ENCODE results near the gene NBPF1. TPM values are rescaled to one million over a fixed set of nuclear protein-coding genes. Genes with fewer than 3 reads are reported as not detected.
A peak's percentile ranks its signal among the peaks of the same experiment; 100 is the strongest.
"Not testable (repeated sequence)": the region's sequence is repeated elsewhere in the genome, so short reads cannot be mapped to it uniquely, and the experiment has no call there.

NBPF1 gene
- total RNA-seq, 1 donor from 2014 or later, result 69.9 TPM

DNA sequence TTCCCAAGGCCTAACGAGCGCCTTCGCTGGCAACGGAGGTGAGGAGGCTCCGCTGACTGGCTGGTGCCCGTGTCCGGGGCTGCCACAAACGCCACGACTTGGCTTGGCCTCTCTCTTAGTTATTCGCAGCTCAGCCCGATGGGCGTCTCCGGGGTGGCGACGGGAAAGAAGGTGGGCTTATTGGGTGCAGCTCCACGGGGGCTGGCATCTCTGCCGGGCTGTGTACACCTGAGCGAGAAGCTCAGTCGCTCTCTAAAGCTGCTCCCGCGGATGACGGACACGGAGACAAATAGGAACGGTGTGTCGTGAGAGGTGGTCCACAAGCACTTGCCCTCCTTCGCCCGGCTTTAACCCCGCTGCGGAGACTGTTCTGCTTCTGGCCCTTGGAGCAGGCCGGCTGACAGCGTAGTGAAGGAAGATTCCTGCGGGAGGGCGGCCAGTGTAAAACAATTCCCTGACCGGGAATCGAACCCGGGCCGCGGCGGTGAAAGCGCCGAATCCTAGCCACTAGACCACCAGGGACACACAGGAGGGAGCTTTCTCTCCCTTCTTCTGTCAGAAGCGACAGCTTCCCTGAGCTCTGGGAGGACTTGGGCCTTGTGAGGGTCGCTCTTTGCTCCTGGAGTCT lies 78.4 kb downstream of the NBPF1 start:
- not testable (repeated sequence) for H3K9me3 Mint-ChIP-seq; H3K4me1 ChIP-seq; H3K9ac ChIP-seq; H3K36me3 Mint-ChIP-seq; H3K79me2 ChIP-seq (ENCODE audit: low read depth); H3K9me3 ChIP-seq (ENCODE audit: low read depth); H4K20me1 ChIP-seq (ENCODE audit: low read depth); H3K27ac ChIP-seq; H3K36me3 ChIP-seq
- H3K27me3 Mint-ChIP-seq (ENCODE audit: insufficient read depth, low read depth), result peaks cover 24% of the 10 kb centered on the region
- H3K4me1 Mint-ChIP-seq, result peaks cover 14% of the 10 kb centered on the region
- peak overlapping the region; percentile 73 for H3K4me3 ChIP-seq
- H3K27ac Mint-ChIP-seq, result peak overlapping the region; percentile 70
- TF ChIP-seq EZH2phosphoT487 (IDR thresholded peaks at IDR 0.05), result peak; percentile 25
- H3K27me3 ChIP-seq, result peaks cover 48% of the 10 kb centered on the region
- H2AFZ ChIP-seq (replicated peaks), result peak overlapping the region; percentile 81
- peak; percentile 70 for DNase-seq (ENCODE audit: low spot score)
- H3K4me2 ChIP-seq, result peak overlapping the region; percentile 70
- peak overlapping the region; percentile 93 for H3K4me3 Mint-ChIP-seq
- peaks cover 20% of the 10 kb centered on the region for H3F3A ChIP-seq (ENCODE audit: low read depth)

DNA sequence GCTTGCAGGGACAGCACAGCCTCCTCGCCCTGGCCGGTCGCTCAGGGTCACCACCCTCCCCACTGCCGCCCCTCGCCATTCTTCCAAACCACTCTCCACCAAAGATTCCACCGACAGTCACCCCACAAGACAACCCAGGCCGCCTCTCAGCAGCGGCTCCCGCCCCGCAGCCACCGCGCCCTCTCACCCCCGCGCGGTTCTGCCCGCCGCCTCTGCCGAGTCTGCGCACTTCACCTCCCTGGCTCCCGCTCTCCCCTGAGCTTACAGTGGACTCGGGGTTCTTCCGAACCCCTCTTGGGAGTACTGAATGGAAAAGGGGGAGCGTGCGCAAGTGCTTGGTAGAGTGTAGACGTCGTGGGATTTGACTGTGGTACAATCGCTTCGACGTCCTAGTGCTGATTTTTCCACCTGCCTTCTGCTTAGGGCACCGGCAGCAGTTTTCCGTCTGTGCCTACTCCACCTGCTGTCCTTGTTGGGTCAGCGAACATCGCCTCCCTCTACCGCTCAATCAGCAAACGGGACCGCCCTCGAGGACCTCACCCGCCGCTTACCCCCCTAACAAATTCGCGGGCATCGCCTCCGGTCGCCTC lies 79.0 kb downstream of the NBPF1 start:
- H3K27ac ChIP-seq; H3K79me2 ChIP-seq (ENCODE audit: low read depth); H3K9ac ChIP-seq; H3K36me3 Mint-ChIP-seq; H3K9me3 ChIP-seq (ENCODE audit: low read depth); H3K9me3 Mint-ChIP-seq; H4K20me1 ChIP-seq (ENCODE audit: low read depth); H3K27ac Mint-ChIP-seq; H3K4me1 ChIP-seq; H3K36me3 ChIP-seq: not testable (repeated sequence)
- peak overlapping the region; percentile 73 for H3K4me3 ChIP-seq
- peak overlapping the region; percentile 70 for H3K4me2 ChIP-seq
- H2AFZ ChIP-seq (replicated peaks), result peak overlapping the region; percentile 30
- H3K27me3 Mint-ChIP-seq (ENCODE audit: insufficient read depth, low read depth), result peaks cover 24% of the 10 kb centered on the region
- peaks cover 20% of the 10 kb centered on the region for H3F3A ChIP-seq (ENCODE audit: low read depth)
- peaks cover 14% of the 10 kb centered on the region for H3K4me1 Mint-ChIP-seq
- DNase-seq (ENCODE audit: low spot score), result peak; percentile 33
- peaks cover 48% of the 10 kb centered on the region for H3K27me3 ChIP-seq
- H3K4me3 Mint-ChIP-seq, result peak overlapping the region; percentile 93

DNA sequence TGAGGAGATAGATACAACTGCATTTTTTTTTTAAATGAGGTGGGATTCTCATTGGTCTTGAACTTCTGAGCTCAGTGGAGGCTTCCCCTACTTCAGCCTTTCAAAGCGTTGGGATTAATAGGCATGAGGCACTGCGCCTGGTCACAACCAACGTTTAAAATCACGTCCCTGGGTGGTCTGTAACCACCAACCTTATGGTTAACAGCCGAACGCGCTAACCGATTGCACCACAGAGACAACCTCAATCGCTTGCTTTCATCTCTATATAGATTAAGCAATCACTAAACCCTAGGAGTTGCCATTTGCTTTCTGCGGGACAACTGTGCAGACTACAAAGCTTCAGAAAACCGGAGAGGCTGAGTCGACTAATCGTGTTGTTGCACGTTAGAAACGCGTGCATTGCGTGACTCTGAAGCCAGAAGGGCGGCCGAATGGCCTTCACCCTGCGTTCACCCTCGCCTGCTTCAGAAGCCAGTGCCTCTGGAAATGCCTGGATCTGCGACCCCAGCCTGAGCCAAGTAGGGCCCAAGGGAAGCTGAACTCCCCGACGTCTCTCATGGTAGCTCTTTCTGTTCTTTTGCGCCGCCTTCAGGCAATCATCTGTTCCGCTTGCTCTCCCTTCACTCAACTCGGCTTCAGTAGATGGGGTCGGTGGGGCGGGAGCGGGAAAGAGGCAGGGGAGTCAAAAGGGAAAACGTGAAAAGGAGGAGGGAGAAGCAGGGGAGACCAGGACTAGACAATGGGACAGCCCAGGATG lies 81.0 kb downstream of the NBPF1 start:
- peaks cover 48% of the 10 kb centered on the region for H3K27me3 ChIP-seq
- Mint-ChIP-seq H3K4me1 (peaks cover 14% of the 10 kb centered on the region), H3K27me3 (ENCODE audit: insufficient read depth, low read depth) (peaks cover 24% of the 10 kb centered on the region), H3K4me3 (peak overlapping the region; percentile 73)
- peak overlapping the region; percentile 12 for H3K4me3 ChIP-seq
- TF ChIP-seq, protein P1, sequence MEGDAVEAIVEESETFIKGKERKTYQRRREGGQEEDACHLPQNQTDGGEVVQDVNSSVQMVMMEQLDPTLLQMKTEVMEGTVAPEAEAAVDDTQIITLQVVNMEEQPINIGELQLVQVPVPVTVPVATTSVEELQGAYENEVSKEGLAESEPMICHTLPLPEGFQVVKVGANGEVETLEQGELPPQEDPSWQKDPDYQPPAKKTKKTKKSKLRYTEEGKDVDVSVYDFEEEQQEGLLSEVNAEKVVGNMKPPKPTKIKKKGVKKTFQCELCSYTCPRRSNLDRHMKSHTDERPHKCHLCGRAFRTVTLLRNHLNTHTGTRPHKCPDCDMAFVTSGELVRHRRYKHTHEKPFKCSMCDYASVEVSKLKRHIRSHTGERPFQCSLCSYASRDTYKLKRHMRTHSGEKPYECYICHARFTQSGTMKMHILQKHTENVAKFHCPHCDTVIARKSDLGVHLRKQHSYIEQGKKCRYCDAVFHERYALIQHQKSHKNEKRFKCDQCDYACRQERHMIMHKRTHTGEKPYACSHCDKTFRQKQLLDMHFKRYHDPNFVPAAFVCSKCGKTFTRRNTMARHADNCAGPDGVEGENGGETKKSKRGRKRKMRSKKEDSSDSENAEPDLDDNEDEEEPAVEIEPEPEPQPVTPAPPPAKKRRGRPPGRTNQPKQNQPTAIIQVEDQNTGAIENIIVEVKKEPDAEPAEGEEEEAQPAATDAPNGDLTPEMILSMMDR (IDR thresholded peaks at IDR 0.05), result peak; percentile 43
- peaks cover 20% of the 10 kb centered on the region for H3F3A ChIP-seq (ENCODE audit: low read depth)
- H3K4me2 ChIP-seq, result peak overlapping the region; percentile 40
- not testable (repeated sequence) for H3K27ac ChIP-seq; H3K9me3 Mint-ChIP-seq; H3K27ac Mint-ChIP-seq; H4K20me1 ChIP-seq (ENCODE audit: low read depth); H3K4me1 ChIP-seq; H3K9me3 ChIP-seq (ENCODE audit: low read depth); H3K79me2 ChIP-seq (ENCODE audit: low read depth); H3K9ac ChIP-seq; H3K36me3 ChIP-seq; H3K36me3 Mint-ChIP-seq; DNase-seq (ENCODE audit: low spot score)
- H2AFZ ChIP-seq (replicated peaks), result peak overlapping the region; percentile 46

DNA sequence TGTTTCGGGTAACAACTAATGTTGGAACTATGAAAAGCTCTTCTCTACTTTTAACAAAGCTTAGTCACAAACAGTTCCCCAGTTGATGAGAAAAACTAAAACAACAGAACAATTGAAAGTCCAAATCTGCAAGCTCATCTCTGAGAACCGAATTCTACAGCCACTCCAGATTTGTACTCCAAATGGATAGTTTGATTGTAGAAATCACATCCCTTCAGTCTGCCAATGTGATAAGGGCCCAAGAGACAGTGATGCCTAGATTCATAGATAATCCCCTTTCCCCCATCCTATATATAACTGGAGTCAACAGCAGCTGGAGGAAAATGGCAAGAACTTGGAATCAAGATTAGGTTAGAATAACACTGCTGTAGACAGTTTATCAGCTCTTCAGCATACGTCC lies 85.0 kb downstream of the NBPF1 start:
- not testable (repeated sequence) for H3K9ac ChIP-seq; H3K27ac Mint-ChIP-seq; H3K36me3 Mint-ChIP-seq; H3K79me2 ChIP-seq (ENCODE audit: low read depth); H3K9me3 Mint-ChIP-seq; H3F3A ChIP-seq (ENCODE audit: low read depth); DNase-seq (ENCODE audit: low spot score); H3K4me3 Mint-ChIP-seq; H3K4me1 ChIP-seq; H3K4me3 ChIP-seq; H3K27me3 Mint-ChIP-seq (ENCODE audit: insufficient read depth, low read depth); H3K9me3 ChIP-seq (ENCODE audit: low read depth); H2AFZ ChIP-seq (replicated peaks); H3K27ac ChIP-seq; H4K20me1 ChIP-seq (ENCODE audit: low read depth); H3K4me2 ChIP-seq; H3K36me3 ChIP-seq
- peaks cover 20% of the 10 kb centered on the region for H3K27me3 ChIP-seq
- peaks cover 10% of the 10 kb centered on the region for H3K4me1 Mint-ChIP-seq

DNA sequence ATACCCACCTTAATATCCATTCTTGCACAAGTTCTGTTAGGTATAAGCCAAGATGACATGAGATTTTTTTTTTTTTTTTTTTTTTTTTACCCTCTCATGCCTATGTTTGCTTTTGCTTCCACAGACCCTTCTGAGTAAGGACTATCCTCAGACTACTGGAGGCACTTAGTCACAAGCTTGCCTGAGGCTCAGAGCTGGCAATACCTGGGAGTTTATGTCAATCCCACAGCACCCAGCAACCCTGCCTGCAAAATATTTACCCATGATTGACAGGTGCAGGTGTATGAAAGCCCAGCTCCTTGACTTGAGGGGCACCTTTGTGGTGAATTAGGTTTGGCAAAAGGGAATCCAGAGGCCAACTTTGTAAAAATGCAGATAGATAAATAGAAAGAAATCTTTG lies 87.6 kb downstream of the NBPF1 start:
- H3K36me3 ChIP-seq; H3K27ac Mint-ChIP-seq; H3K4me2 ChIP-seq; H3K27me3 Mint-ChIP-seq (ENCODE audit: insufficient read depth, low read depth); DNase-seq (ENCODE audit: low spot score); H3K4me3 Mint-ChIP-seq; H3K79me2 ChIP-seq (ENCODE audit: low read depth); H3K4me3 ChIP-seq; H3K9me3 ChIP-seq (ENCODE audit: low read depth); H3K9ac ChIP-seq; H3K9me3 Mint-ChIP-seq; H3K4me1 Mint-ChIP-seq; H4K20me1 ChIP-seq (ENCODE audit: low read depth); H3K27ac ChIP-seq; H2AFZ ChIP-seq (replicated peaks); H3F3A ChIP-seq (ENCODE audit: low read depth); H3K36me3 Mint-ChIP-seq; H3K4me1 ChIP-seq: not testable (repeated sequence)
- H3K27me3 ChIP-seq, result peaks cover 26% of the 10 kb centered on the region

DNA sequence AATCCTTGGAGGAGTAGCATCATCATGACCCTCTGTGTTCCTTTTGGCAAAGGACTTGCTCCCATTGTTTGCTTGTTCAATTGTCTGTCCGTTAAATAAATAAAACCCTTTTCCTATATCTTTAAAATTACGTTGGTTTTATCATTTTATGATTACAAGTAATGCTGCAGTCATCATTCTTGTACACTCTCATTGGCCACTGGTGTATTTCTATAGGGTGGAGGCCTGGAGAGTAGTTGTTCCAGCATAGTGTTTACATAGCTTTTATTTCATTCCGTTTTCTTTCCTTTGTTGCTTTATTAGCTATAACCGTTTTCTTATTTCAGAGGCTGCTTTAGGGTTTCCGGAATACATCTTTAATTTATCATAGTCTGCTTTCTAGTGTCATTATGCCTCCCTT lies 91.7 kb downstream of the NBPF1 start:
- H3K4me1 Mint-ChIP-seq; H3K9me3 ChIP-seq (ENCODE audit: low read depth); H4K20me1 ChIP-seq (ENCODE audit: low read depth); H3K79me2 ChIP-seq (ENCODE audit: low read depth); H2AFZ ChIP-seq (replicated peaks); DNase-seq (ENCODE audit: low spot score); H3K36me3 Mint-ChIP-seq; H3K9me3 Mint-ChIP-seq; H3K4me1 ChIP-seq; H3K27ac Mint-ChIP-seq; H3K36me3 ChIP-seq; H3K4me3 Mint-ChIP-seq; H3K27ac ChIP-seq; H3K9ac ChIP-seq: not testable (repeated sequence)
- peaks cover 10% of the 10 kb centered on the region for H3F3A ChIP-seq (ENCODE audit: low read depth)
- peak overlapping the region; percentile 49 for H3K4me3 ChIP-seq
- peaks cover 43% of the 10 kb centered on the region for H3K27me3 ChIP-seq
- H3K4me2 ChIP-seq, result peak overlapping the region; percentile 72
- peaks cover 22% of the 10 kb centered on the region for H3K27me3 Mint-ChIP-seq (ENCODE audit: insufficient read depth, low read depth)

Data from neural progenitor cell (in vitro differentiated cells).